ENCODE measurements around the gene SYT14. TPM values are rescaled to one million over a fixed set of nuclear protein-coding genes. Genes with fewer than 3 reads are reported as not detected.

The SYT14 gene
- total and polyA plus RNA-seq, 2 of the 4 experiments (the other 2 are of a cell fraction) = 0.14 to 1.3 TPM

- WGBS, 2 experiments (ENCODE audit: extremely low coverage in 2 of 2, insufficient read length in 1 of 2) = no CpG with 5 or more reads among the region's 2 CpGs
- Histone ChIP-seq H3K79me1 (ENCODE audit: low read depth in 1 of 2, low read length in 2 of 2) (no peaks in the 10 kb centered on the region), H3K23ac (ENCODE audit: low read depth, low read length) (no peak overlapping the region)
These were observed 221.2 kb downstream of the SYT14 start for GRCh38 chr1:210159211-210159610.

More at GRCh38 chr1:210159211-210159610, 221.2 kb downstream of the SYT14 start:
- H2BK20ac ChIP-seq (ENCODE audit: low read depth, low read length) = no peak overlapping the region
- H3K4me2 ChIP-seq (ENCODE audit: low read depth, low read length) = no peak overlapping the region
- H3K4me1 ChIP-seq (ENCODE audit: control insufficient read depth, insufficient read depth, low read length) = no peaks in the 10 kb centered on the region
- H3K9me1 ChIP-seq (ENCODE audit: insufficient read depth, low read length) = no peaks in the 10 kb centered on the region
- H3K9ac ChIP-seq (ENCODE audit: low read depth, low read length) = no peak overlapping the region
- dilution Hi-C loops (cut with HindIII; ENCODE audit: low sequenced_read_pairs, unreplicated experiment) = no loop called here
- H3K36me3 ChIP-seq (ENCODE audit: control insufficient read depth, insufficient read depth, low read length) = no peaks in the 10 kb centered on the region
- no peak overlapping the region for H4K5ac ChIP-seq (ENCODE audit: low read depth, low read length)
- H3K9me3 ChIP-seq (ENCODE audit: control insufficient read depth, insufficient read depth, low read length) = no peaks in the 10 kb centered on the region
- no peak overlapping the region for H2BK120ac ChIP-seq (ENCODE audit: low read depth, low read length)
- H3K4ac ChIP-seq (ENCODE audit: low read depth, low read length) = no peak overlapping the region
- in situ Hi-C loops (cut with MboI; ENCODE audit: low sequenced_read_pairs) = no loop called here
- H2BK5ac ChIP-seq (ENCODE audit: low read depth, low read length, poor library complexity, severe bottlenecking) = no peak overlapping the region
- H2AK5ac ChIP-seq (ENCODE audit: low read depth, low read length) = no peak overlapping the region
- no peak overlapping the region for H3K27ac ChIP-seq (ENCODE audit: insufficient read depth, low read length)
- H2AK9ac ChIP-seq (replicated peaks; ENCODE audit: low read depth, low read length, poor library complexity) = no peak overlapping the region
- no peak overlapping the region for H2AFZ ChIP-seq (replicated peaks; ENCODE audit: low read length, poor library complexity)
- intact Hi-C loops (cut with micrococcal nuclease) = no loop called here
- ChIA-PET POLR2A (ENCODE audit: unreplicated experiment) (no interaction called here), CTCF (no interaction called here)
- H3K18ac ChIP-seq (ENCODE audit: low read depth, low read length) = no peak overlapping the region
- DNase-seq (no peak), ATAC-seq (ENCODE audit: low read depth) (no peak)
- no peak overlapping the region for H3K4me3 ChIP-seq (ENCODE audit: insufficient read depth, low read depth, low read length)
- H4K8ac ChIP-seq (ENCODE audit: low read depth in 2 of 2, low read length in 2 of 2) = no peak overlapping the region
- H3K14ac ChIP-seq (replicated peaks; ENCODE audit: low read depth, low read length) = no peak overlapping the region
- H3K56ac ChIP-seq (ENCODE audit: extremely low read depth, insufficient read depth, low read length) = no peak overlapping the region
- BruUV-seq (replicated peaks) = no TSS peak
- H3K27me3 ChIP-seq (ENCODE audit: control insufficient read depth, insufficient read depth, low read length) = no peaks in the 10 kb centered on the region; the same call in 1 of the 2 replicates
- no peak overlapping the region for H4K91ac ChIP-seq (ENCODE audit: insufficient read depth, low read depth, low read length)
- no peak overlapping the region for H2BK15ac ChIP-seq (ENCODE audit: low read depth, low read length)
- no peaks in the 10 kb centered on the region for H4K20me1 ChIP-seq (ENCODE audit: insufficient read depth, low read length)
- TF ChIP-seq, protein P1, sequence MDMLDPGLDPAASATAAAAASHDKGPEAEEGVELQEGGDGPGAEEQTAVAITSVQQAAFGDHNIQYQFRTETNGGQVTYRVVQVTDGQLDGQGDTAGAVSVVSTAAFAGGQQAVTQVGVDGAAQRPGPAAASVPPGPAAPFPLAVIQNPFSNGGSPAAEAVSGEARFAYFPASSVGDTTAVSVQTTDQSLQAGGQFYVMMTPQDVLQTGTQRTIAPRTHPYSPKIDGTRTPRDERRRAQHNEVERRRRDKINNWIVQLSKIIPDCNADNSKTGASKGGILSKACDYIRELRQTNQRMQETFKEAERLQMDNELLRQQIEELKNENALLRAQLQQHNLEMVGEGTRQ (IDR thresholded peaks at IDR 0.05; ENCODE audit: low read depth, low read length) = no peak
- TF ChIP-seq POLR2A (IDR thresholded peaks at IDR 0.05; ENCODE audit: low read depth, low read length) (no peak), CEBPB (IDR thresholded peaks at IDR 0.05; ENCODE audit: low read depth, low read length) (no peak)
